Measurements from ENCODE around the gene SMS.

The SMS gene

GRCh38 chrX:22015139-22015750, 74.7 kb downstream of the SMS start:
- no peaks in the 10 kb centered on the region for H3K27me3 ChIP-seq (ENCODE audit: insufficient read depth, poor library complexity, severe bottlenecking)
- TF ChIP-seq POLR2AphosphoS5 (IDR thresholded peaks at IDR 0.05; ENCODE audit: low read depth): no peak
- no peak for TF ChIP-seq REST (IDR thresholded peaks at IDR 0.05; ENCODE audit: insufficient replicate concordance, low read depth)
- no peak for TF ChIP-seq CTCF (IDR thresholded peaks at IDR 0.05; ENCODE audit: insufficient read depth, low read length)
- no peak for TF ChIP-seq SPI1 (IDR thresholded peaks at IDR 0.05; ENCODE audit: borderline replicate concordance, low read depth)

GRCh38 chrX:22021751-22022324, 81.3 kb downstream of the SMS start:
- no peaks in the 10 kb centered on the region for H3K27me3 ChIP-seq (ENCODE audit: insufficient read depth, poor library complexity, severe bottlenecking)
- no peak overlapping the region for H3K4me3 ChIP-seq (replicated peaks; ENCODE audit: insufficient read depth, low read length)
- DNase-seq (ENCODE audit: low read depth in 1 of 2, low spot score in 1 of 2): no peak
- TF ChIP-seq CTCF (IDR thresholded peaks at IDR 0.05; ENCODE audit: insufficient read depth, low read length): no peak
- no peak for TF ChIP-seq REST (IDR thresholded peaks at IDR 0.05; ENCODE audit: insufficient replicate concordance, low read depth)
- TF ChIP-seq POLR2AphosphoS5 (IDR thresholded peaks at IDR 0.05; ENCODE audit: low read depth): no peak
- TF ChIP-seq SPI1 (IDR thresholded peaks at IDR 0.05; ENCODE audit: borderline replicate concordance, low read depth): no peak
- no peak for TF ChIP-seq GABPA (IDR thresholded peaks at IDR 0.05; ENCODE audit: low read depth)
- no peak overlapping the region for H3K27ac ChIP-seq (replicated peaks)

More at GRCh38 chrX:22015139-22015750, 74.7 kb downstream of the SMS start:
- Histone ChIP-seq H3K27ac (replicated peaks) (no peak overlapping the region), H3K4me3 (replicated peaks; ENCODE audit: insufficient read depth, low read length) (no peak overlapping the region)
- DNase-seq (ENCODE audit: low read depth in 1 of 2, low spot score in 1 of 2): no peak

- Histone ChIP-seq H3K27ac (replicated peaks) (no peak overlapping the region), H3K27me3 (ENCODE audit: insufficient read depth, poor library complexity, severe bottlenecking) (no peaks in the 10 kb centered on the region), H3K4me3 (replicated peaks; ENCODE audit: insufficient read depth, low read length) (no peak overlapping the region)
- TF ChIP-seq POLR2AphosphoS5 (IDR thresholded peaks at IDR 0.05; ENCODE audit: low read depth): no peak
- TF ChIP-seq CTCF (IDR thresholded peaks at IDR 0.05; ENCODE audit: insufficient read depth, low read length): no peak
- TF ChIP-seq SPI1 (IDR thresholded peaks at IDR 0.05; ENCODE audit: borderline replicate concordance, low read depth): no peak
- no peak for TF ChIP-seq REST (IDR thresholded peaks at IDR 0.05; ENCODE audit: insufficient replicate concordance, low read depth)
- no peak for TF ChIP-seq GABPA (IDR thresholded peaks at IDR 0.05; ENCODE audit: low read depth)
- no peak for DNase-seq (ENCODE audit: low read depth in 1 of 2, low spot score in 1 of 2)
These were observed 84.1 kb downstream of the SMS start for GRCh38 chrX:22024577-22024976.
